ENCODE measurements around the gene ITPRID2.

Gene ITPRID2

DNA sequence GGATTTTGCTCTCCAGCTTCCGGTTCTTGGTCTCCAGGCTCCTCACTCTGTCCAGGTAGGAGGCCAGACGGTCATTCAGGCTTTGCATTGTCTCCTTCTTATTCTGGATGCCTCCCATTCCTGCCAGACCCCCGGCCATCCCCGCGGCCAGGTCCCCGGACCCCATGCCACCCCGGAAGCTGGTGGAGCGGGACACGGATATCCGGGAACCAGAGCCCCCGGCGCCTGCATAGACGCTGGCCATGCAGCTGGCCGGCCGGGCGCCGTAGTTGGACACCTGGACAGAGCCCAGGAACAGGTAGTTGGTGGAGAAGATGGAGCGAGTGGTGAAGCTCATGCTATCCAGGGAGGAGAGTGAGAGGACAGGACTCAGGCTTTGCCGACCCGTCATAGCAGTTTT is 70.6 kb downstream of the ITPRID2 start:
- no peak for DNase-seq

DNA sequence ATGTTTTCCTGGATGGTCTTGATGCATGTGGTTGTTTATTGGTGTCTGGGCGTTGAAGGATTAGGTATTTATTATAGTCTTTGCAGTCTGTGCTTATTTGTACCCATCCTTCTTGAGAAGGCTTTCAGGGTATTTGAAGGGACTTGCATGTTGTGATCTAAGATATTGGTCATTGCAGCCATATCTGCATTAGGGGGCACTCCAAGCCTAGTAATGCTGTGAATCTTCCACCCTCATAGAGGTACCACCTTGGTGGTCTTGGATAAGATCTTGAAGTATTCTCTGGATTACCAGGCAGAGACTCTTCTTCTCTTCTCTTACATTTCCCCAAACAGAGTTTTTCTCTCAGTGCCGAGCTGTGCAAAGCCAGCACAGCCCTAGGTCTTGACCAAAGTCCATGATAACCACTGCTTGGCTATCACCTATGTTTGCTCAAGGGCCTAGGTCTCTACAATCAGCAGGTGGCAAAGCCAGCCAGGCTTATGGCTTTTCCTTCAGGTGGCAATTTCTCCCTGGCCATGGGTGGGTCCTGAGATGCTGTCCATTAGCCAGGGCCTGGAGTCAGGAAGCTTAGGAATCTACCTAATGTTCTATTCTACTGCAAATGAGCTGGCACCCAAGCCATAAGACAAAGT is 78.7 kb downstream of the ITPRID2 start:
- DNase-seq: no peak

DNA sequence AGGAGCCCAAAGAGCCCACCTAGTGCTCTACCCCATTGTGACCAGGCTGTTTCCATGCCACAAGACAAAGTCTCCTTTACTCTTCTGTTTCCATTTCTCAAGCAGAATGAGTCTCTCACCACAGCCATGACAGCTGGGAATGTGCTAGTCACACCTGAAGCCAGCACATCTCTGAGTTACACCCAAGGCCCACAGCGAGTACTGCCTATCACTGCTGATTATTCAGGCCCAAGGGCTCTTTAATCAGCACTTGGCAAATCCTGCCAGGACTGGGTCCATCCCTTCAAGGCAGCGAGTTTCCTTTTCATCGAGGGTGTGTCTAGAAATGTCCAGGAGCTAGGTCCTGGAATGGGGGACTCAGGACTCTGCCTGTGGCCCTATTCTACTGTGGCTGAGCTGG is 79.5 kb downstream of the ITPRID2 start:
- no peak for DNase-seq

DNA sequence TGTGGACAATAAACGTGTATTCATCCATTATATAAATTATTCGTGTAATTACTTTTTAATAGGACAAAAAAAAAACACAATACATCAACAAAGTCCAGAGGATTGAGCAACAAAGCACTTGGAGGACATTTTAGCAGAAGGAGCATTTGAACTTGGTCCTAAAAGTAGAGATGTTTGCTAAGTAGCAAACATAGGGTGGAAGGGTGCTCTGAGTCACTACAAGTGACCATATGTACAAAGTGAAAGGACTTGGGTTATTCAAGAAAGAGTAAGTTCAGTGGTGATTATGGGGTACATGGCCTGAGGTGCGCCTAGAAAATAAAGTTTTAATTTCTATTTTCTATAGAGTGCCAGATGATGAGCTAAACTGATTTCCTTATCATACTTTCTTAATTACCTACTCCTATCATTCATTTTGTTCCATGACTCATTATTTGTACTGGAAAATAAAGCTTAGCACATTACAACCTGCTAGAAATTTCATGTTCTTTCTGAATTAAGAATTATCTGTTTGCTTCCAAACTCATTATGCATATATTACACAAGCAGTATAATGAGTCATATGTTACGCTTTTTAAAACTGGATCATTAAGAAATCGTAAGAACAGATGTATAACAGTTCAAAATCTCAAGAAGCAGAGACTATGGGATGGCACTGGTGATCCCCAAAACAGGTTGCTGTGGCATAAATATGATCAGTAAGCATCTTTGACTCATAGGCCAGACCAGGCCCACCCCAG is 81.1 kb downstream of the ITPRID2 start:
- no peak for DNase-seq

DNA sequence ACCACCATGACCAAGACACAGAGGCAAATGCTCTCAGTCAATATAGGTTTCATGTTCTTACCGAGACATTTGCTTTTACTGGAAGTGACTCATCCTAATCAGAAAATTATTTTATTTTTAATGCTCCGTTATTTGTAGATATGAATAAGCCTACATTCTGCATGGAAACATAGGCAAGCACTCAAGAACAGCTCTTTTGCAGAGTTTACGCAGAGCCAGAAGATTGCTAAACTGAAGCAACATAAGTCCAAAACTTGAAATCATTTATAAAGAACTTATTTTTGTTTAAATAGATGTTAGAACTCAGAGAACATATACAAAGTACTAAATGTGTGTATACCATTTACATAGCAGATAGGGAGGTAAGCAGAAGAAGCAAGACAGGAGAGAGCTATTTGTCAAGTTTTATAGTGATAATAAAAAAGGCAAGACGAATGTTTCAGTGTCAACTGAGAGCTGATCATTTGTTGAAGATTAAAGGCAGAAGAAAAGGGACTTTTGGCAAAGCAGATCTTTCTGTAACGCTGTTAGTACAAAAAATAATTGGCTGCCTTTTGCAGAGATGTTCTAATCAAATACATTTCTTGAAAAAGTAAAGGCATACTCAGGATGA is 81.7 kb downstream of the ITPRID2 start:
- no peak for DNase-seq

DNA sequence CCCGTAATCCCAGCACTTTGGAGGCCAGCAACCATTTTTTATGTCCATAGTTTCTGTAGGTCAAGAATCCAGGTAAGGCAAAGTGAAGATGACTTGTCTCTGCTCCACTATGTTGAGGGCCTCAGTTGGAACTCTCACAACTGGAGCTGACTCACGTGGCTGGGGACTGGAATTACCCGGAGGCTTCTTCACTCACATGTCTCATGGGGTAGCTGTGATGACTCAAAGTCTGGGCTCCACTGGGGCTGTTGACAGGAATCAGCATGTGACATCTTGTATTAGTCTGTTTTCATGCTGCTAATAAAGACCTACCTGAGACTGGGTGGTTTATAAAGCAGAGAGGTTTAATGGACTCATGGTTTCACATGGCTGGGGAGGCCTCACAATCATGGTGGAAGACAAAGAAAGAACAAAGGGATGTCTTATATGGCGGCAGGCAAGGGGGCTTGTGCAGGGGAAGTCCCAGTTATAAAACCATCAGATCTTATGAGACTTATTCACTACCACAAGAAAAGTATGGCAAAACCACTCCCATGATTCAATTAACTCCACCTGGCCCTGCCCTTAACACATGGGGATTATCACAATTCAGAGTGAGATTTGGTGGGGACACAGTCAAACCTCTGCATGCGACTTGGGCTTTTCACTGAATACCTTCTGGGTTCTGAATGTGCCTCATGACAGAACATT is 86.3 kb downstream of the ITPRID2 start:
- no peak for DNase-seq

DNA sequence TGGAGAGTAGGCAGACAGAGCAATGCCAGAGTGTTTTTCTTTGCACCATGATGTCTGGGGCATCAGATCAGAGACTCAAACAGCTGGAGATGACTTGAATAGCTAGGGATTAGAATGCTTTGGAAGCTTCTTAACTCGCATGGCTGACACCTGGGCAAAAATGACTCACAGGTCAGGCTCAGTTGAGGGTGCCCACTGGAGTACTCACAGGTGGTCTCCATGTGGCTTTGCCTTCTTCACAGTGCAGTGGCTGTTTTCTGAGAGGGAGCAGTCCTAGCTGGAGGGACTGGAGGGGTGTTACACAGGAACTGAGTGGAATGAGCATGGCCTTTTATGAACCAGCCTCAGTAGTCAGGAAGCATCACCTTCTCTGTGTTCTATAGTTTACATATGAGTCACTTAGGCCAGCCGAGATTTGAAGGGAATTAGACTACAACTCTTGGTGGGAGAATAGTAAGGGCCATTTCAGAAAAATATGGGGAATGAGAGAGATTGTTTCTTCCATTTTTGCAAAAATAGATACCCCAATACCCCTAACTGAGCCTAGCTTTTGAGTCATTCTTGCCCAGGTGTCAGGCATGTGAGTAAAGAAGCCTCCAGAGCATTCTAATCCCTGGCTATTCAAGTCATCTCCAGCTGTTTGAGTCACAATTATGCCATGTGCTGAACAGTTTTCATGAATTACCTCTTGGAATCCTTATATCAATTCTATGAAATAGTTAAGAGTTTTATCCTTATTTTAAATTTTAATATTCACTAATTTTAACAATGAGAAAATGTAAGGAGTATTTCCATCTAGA is 87.0 kb downstream of the ITPRID2 start:
- no peak for DNase-seq

Data from CD4-positive, alpha-beta T cell treated with Interleukin-4 for 1 hour (primary cell).